K562 (cell line): ENCODE data around the gene RIMKLA. TPM values are rescaled to one million over a fixed set of nuclear protein-coding genes. Genes with fewer than 3 reads are reported as not detected.

Source experiments
- ATAC-seq: fragments of 200-7000 bp; cut with Tn5 transposase; 3 replicates; pipeline ENCODE4 v1.9.1; 2020; ENCODE audit warnings: moderate library complexity
- BruUV-seq: library from RNA; stranded (reverse); fragments of 400-500 nt; replicated peaks from 2 replicates; lab custom pipeline; 2021; lab: Mats Ljungman, UMichigan
- CTCF ChIA-PET: fragments of 300-600 bp; formaldehyde crosslinking; extraction: SDS; loops from one replicate; lab custom pipeline; 2021; ENCODE audit warnings: low intra/inter-chr PET ratio; lab: Yijun Ruan, JAX
- POLR2A ChIA-PET: fragments of 300-600, 350-650 bp; sonication (Branson Sonifier 250); formaldehyde crosslinking; extraction: SDS; loops from one replicate; lab custom pipeline; 2021; ENCODE audit warnings: antibody characterized with exemption, inconsistent platforms; lab: Yijun Ruan, JAX
- DNase-seq, 4 experiments: peaks; one replicate each; pipeline versions ENCODE4 v3.0.0 to v3.0.0-alpha.2; 2011 to 2018; ENCODE audit warnings: low spot score in 3 of 4, mixed read lengths in 3 of 4; ENCODE audit errors: extremely low read depth in 1 of 4
- FAIRE-seq: peaks from 2 replicates; lab custom pipeline; 2011; peaks lifted over from hg19 to GRCh38; lab: Jason Lieb, UNC
- H2AFZ ChIP-seq: 2 replicates; pipeline ENCODE4 v1.6.0; 2011; ENCODE audit warnings: low read depth, low read length, control low read depth, inconsistent platforms
- H3K27ac ChIP-seq: fragments of 200-600 bp; 3 replicates; pipeline ENCODE4 v1.8.0; 2011; ENCODE audit warnings: low read depth, mild to moderate bottlenecking, control low read depth, inconsistent platforms, low read length, moderate library complexity, mixed read lengths; ENCODE audit errors: extremely low read depth
- H3K27me3 ChIP-seq, 2 experiments: fragments of 300-600 bp in 1 of 2; 2 replicates in 1 of 2; 3 replicates in 1 of 2; pipeline versions ENCODE4 v1.6.0 to v1.8.0; 2011; ENCODE audit warnings: inconsistent platforms in 2 of 2, low read length in 2 of 2, mild to moderate bottlenecking in 1 of 2, mixed read lengths in 1 of 2, moderate library complexity in 1 of 2; ENCODE audit not compliant: control insufficient read depth in 2 of 2, insufficient read depth in 2 of 2
- H3K36me3 ChIP-seq: fragments of 300-600 bp; 3 replicates; pipeline ENCODE4 v1.8.0; 2011; ENCODE audit warnings: mild to moderate bottlenecking, low read length, inconsistent platforms; ENCODE audit not compliant: control insufficient read depth, insufficient read depth
- H3K4me1 ChIP-seq, 2 experiments: fragments of 200-600 bp in 1 of 2; replicated peaks in 1 of 2; 2 replicates in 1 of 2; 3 replicates in 1 of 2; pipeline versions ENCODE4 v1.5.1 to v1.8.0; 2011; ENCODE audit warnings: inconsistent platforms in 2 of 2, low read length in 2 of 2, mild to moderate bottlenecking in 1 of 2, mixed read lengths in 1 of 2, moderate library complexity in 1 of 2; ENCODE audit not compliant: control insufficient read depth in 2 of 2, insufficient read depth in 2 of 2
- H3K4me2 ChIP-seq: 2 replicates; pipeline ENCODE4 v1.6.1; 2011; ENCODE audit warnings: low read length, control low read depth, inconsistent platforms, mixed read lengths; ENCODE audit not compliant: insufficient read depth
- H3K4me3 ChIP-seq: fragments of 200-600 bp; sonication (generic), shearing (Covaris generic); 2 replicates; pipeline ENCODE4 v1.5.1; 2016; ENCODE audit warnings: control low read depth, inconsistent platforms
- H3K79me2 ChIP-seq: fragments of 200-600 bp; 3 replicates; pipeline ENCODE4 v1.8.0; 2011; ENCODE audit warnings: low read length, inconsistent platforms; ENCODE audit not compliant: control insufficient read depth, insufficient read depth
- H3K9ac ChIP-seq, 2 experiments: 2 replicates each; pipeline versions ENCODE4 v1.6.0 to v1.6.1; 2011; ENCODE audit warnings: low read depth in 2 of 2, low read length in 2 of 2, control low read depth in 1 of 2, inconsistent platforms in 1 of 2, mild to moderate bottlenecking in 1 of 2, mixed read lengths in 1 of 2; ENCODE audit not compliant: insufficient read depth in 1 of 2
- H3K9me1 ChIP-seq: one replicate; pipeline ENCODE4 v1.6.0; 2011; ENCODE audit warnings: inconsistent platforms, mild to moderate bottlenecking, low read length, moderate library complexity; ENCODE audit not compliant: control insufficient read depth, insufficient read depth
- H3K9me3 ChIP-seq: replicated peaks from 2 replicates; pipeline ENCODE4 v1.5.1; 2011; ENCODE audit warnings: low read depth, low read length, inconsistent platforms; ENCODE audit not compliant: control insufficient read depth, insufficient read depth
- H4K20me1 ChIP-seq: replicated peaks from 2 replicates; pipeline ENCODE4 v1.6.1; 2011; ENCODE audit warnings: low read length, inconsistent platforms, mixed read lengths; ENCODE audit not compliant: control insufficient read depth, insufficient read depth
- ARHGAP35 ChIP-seq: fragments of 450-650 bp; IDR thresholded peaks from 2 replicates; pipeline ENCODE4 v1.6.1; 2018; ENCODE audit not compliant: partially characterized antibody
- BRF2 ChIP-seq: IDR thresholded peaks from 3 replicates; pipeline ENCODE4 v1.6.1; 2011; ENCODE audit warnings: borderline replicate concordance, mild to moderate bottlenecking; ENCODE audit not compliant: insufficient read length, insufficient read depth
- CCAR2 ChIP-seq: fragments of 200-400 bp; formaldehyde crosslinking; IDR thresholded peaks from 2 replicates; pipeline ENCODE4 v1.6.1; 2017; ENCODE audit warnings: mild to moderate bottlenecking, low read depth, low read length
- GATAD2B ChIP-seq: fragments of 450-650 bp; IDR thresholded peaks from 2 replicates; pipeline ENCODE4 v1.6.1; 2017; ENCODE audit warnings: mild to moderate bottlenecking, borderline replicate concordance
- HNRNPUL1 ChIP-seq: fragments of 200-400 bp; formaldehyde crosslinking; IDR thresholded peaks from 2 replicates; pipeline ENCODE4 v1.6.1; 2017; ENCODE audit warnings: low read length
- ILK ChIP-seq: fragments of 450-650 bp; IDR thresholded peaks from 2 replicates; pipeline ENCODE4 v1.6.1; 2016; ENCODE audit warnings: missing genetic modification characterization, low read depth, mild to moderate bottlenecking, missing compliant biosample characterization, moderate library complexity, borderline replicate concordance
- PKNOX1 ChIP-seq: fragments of 450-650 bp; IDR thresholded peaks from 2 replicates; pipeline ENCODE4 v1.6.1; 2016
- RBBP5 ChIP-seq: fragments of 200-600 bp; sonication (generic); IDR thresholded peaks from 2 replicates; pipeline ENCODE4 v1.6.1; 2012; ENCODE audit warnings: borderline replicate concordance, mild to moderate bottlenecking, low read length, control low read depth, inconsistent platforms; ENCODE audit not compliant: insufficient read depth, poor library complexity, severe bottlenecking
- SIX5 ChIP-seq, 2 experiments: IDR thresholded peaks; 2 replicates each; pipeline ENCODE4 v1.6.1; 2011; ENCODE audit warnings: low read length in 2 of 2, borderline replicate concordance in 1 of 2, low read depth in 1 of 2, mild to moderate bottlenecking in 1 of 2, moderate library complexity in 1 of 2; ENCODE audit not compliant: insufficient read depth in 1 of 2
- U2AF1 ChIP-seq: fragments of 200-400 bp; formaldehyde crosslinking; optimal IDR thresholded peaks from 2 replicates; pipeline ENCODE3; 2017; ENCODE audit warnings: mild to moderate bottlenecking, low read depth, low read length, moderate library complexity
- ZC3H4 ChIP-seq: sonication (generic); formaldehyde crosslinking; IDR thresholded peaks from 2 replicates; pipeline ENCODE4 v1.9.0; 2021; ENCODE audit warnings: missing genetic modification reagents, borderline replicate concordance
- ZNF512 ChIP-seq: IDR thresholded peaks from 2 replicates; pipeline ENCODE4 v1.6.1; 2016; ENCODE audit warnings: missing genetic modification characterization, missing compliant biosample characterization
- ZNF609 ChIP-seq: sonication (generic); formaldehyde crosslinking; IDR thresholded peaks from 2 replicates; pipeline ENCODE4 v1.8.1; 2023; ENCODE audit warnings: missing genetic modification reagents, mild to moderate bottlenecking, borderline replicate concordance
- WGBS: fragments of 100-300 bp; shearing (Covaris generic); methylation state at CpG from one replicate; pipeline ENCODE4 v1.1.6; 2016; ENCODE audit warnings: low coverage, mixed read lengths; ENCODE audit not compliant: insufficient coverage; ENCODE audit errors: missing lambda C conversion rate; 5-methylcytosine and 5-hydroxymethylcytosine counted together
- in situ Hi-C: fragments of 300-500 bp; cut with MboI; formaldehyde crosslinking; loops from 4 replicates; pipeline ENCODE4 v1.15.0; 2018; ENCODE audit warnings: inconsistent platforms, mixed read lengths
- intact Hi-C: fragments of 100-400 bp; cut with micrococcal nuclease; formaldehyde crosslinking; loops from 2 replicates; pipeline ENCODE4 v1.14.2; 2022
- polyA plus RNA-seq, 8 experiments: library from polyadenylated mRNA; depleted of rRNA in 4 of 8; stranded (reverse) in 5 of 8; unstranded in 3 of 8; fragments of >200 nt; fragmentation: Nextera tagmentation in 2 of 8; fragmentation: Illumina TruSeq in 1 of 8; extraction: Ambion mirVana in 2 of 8; extraction: Trizol in 1 of 8; gene quantifications; 2 replicates each; pipeline versions ENCODE4 v1.2.1 to v1.2.3, GENCODE V29; 2011 to 2014; ENCODE audit warnings: inconsistent platforms in 1 of 8, missing spikeins in 1 of 8
- total RNA-seq, 7 experiments: library from RNA; depleted of rRNA in 6 of 7; stranded (reverse); fragments of >200 nt in 6 of 7; fragmentation: Illumina TruSeq in 2 of 7; extraction: Trizol in 2 of 7; gene quantifications; 2 replicates each; pipeline versions ENCODE4 v1.2.1 to v1.2.3, GENCODE V29; 2011 to 2021; ENCODE audit warnings: low replicate concordance in 1 of 7

Gene RIMKLA
- total and polyA plus RNA-seq, 9 of the 15 experiments (the other 6 are each of a cell fraction or from before 2014, with no cell fraction given): 0.02 TPM; not detected in 8

- ATAC-seq (no peak), DNase-seq (no peak), FAIRE-seq (no peak)
- in situ Hi-C loops (no loop called here), intact Hi-C loops (no loop called here)
- 8% methylated on average over 1 of the region's 1 CpG for WGBS
- no peaks in the 10 kb centered on the region for H3K79me2 ChIP-seq
- peaks cover 0 to 2% of the 10 kb centered on the region in 2 experiments; a peak in 2 of 5 replicates for H3K27me3 ChIP-seq
- no peaks in the 10 kb centered on the region for H3K9me3 ChIP-seq
- no peaks in the 10 kb centered on the region for H3K4me1 ChIP-seq
- H2AFZ ChIP-seq: no peak overlapping the region
- H3K4me2 ChIP-seq: no peak overlapping the region
- CTCF ChIA-PET: no interaction called here
- H3K27ac ChIP-seq: no peak overlapping the region
- no peaks in the 10 kb centered on the region for H3K9me1 ChIP-seq
- POLR2A ChIA-PET: no interaction called here
- no TSS peak for BruUV-seq
- no peak overlapping the region for H3K9ac ChIP-seq
- H4K20me1 ChIP-seq: no peaks in the 10 kb centered on the region
- no peak overlapping the region for H3K4me3 ChIP-seq
- no peaks in the 10 kb centered on the region for H3K36me3 ChIP-seq
- TF ChIP-seq PKNOX1: no peak
- TF ChIP-seq ZNF512 (tag): no peak
- TF ChIP-seq ARHGAP35: no peak
- no peak for TF ChIP-seq ILK (tag)
- TF ChIP-seq HNRNPUL1: no peak
- no peak for TF ChIP-seq U2AF1
- TF ChIP-seq BRF2: no peak
- no peak for TF ChIP-seq GATAD2B
- no peak for TF ChIP-seq CCAR2
- no peak for TF ChIP-seq RBBP5
- TF ChIP-seq SIX5 (IDR thresholded peaks at IDR 0.05; ENCODE audit: borderline replicate concordance in 1 of 2, insufficient read depth in 1 of 2, low read depth in 1 of 2, low read length in 2 of 2): no peak
- TF ChIP-seq ZC3H4 (CRISPR knock-in tag): no peak
- TF ChIP-seq ZNF609 (CRISPR knock-in tag): no peak
These were observed 21.1 kb upstream of the RIMKLA start for GRCh38 chr1:42359466-42359865.
